Body of pancreas (tissue), 4 donors: ENCODE measurements around the gene PLCB2. TPM values are rescaled to one million over a fixed set of nuclear protein-coding genes. Genes with fewer than 3 reads are reported as not detected.
A peak's percentile ranks its signal among the peaks of the same experiment; 100 is the strongest.

Experiments used
- ATAC-seq: fragments of 150-250 bp; one replicate; pipeline ENCODE4 v1.9.1; 2016
- DNase-seq, 4 donors: peaks; one replicate each; pipeline ENCODE4 v3.0.0-alpha.2; 2019
- H3K27ac ChIP-seq, 4 donors: fragments of 200-600 bp; sonication (generic); 1 replicate in 3 of 4; 2 replicates in 1 of 4; pipeline versions ENCODE4 v1.5.1 to v1.6.1; 2016 to 2019; ENCODE audit warnings: mild to moderate bottlenecking in 1 of 4, mixed read lengths in 1 of 4, moderate library complexity in 1 of 4
- H3K27me3 ChIP-seq, 2 donors: fragments of 200-600 bp; sonication (generic); one replicate each; pipeline ENCODE4 v1.6.0; 2016; ENCODE audit warnings: mild to moderate bottlenecking in 1 of 2
- H3K36me3 ChIP-seq, 2 donors: fragments of 200-600 bp; sonication (generic); replicated peaks in 1 of 2; 2 replicates each; pipeline ENCODE4 v1.5.1; 2016; ENCODE audit warnings: low read depth in 2 of 2; ENCODE audit not compliant: insufficient read depth in 1 of 2
- H3K4me1 ChIP-seq: fragments of 200-600 bp; sonication (generic); one replicate; pipeline ENCODE4 v1.6.0; 2016
- H3K4me3 ChIP-seq, 2 donors: fragments of 200-600 bp; sonication (generic); 1 replicate in 1 of 2; 2 replicates in 1 of 2; pipeline ENCODE4 v1.5.1; 2016 to 2019
- H3K9me3 ChIP-seq, 3 donors: fragments of 200-600 bp; sonication (generic); 1 replicate in 2 of 3; 2 replicates in 1 of 3; pipeline ENCODE4 v1.5.1; 2016
- CTCF ChIP-seq, 7 experiments: fragments of 450-650 bp in 4 of 7; fragments of 200-600 bp in 3 of 7; sonication (generic) in 3 of 7; IDR thresholded peaks; one replicate each; pipeline ENCODE4 v1.5.1; 2016 to 2019; ENCODE audit warnings: antibody characterized with exemption in 7 of 7
- POLR2A ChIP-seq, 3 donors: fragments of 450-650 bp; IDR thresholded peaks; one replicate each; pipeline ENCODE4 v1.6.1; 2016; ENCODE audit warnings: antibody characterized with exemption in 3 of 3, mild to moderate bottlenecking in 2 of 3
- WGBS, 2 donors: methylation state at CpG; one replicate each; pipeline ENCODE4 v1.1.5; 2017; 5-methylcytosine and 5-hydroxymethylcytosine counted together
- intact Hi-C: fragments of 100-400 bp; cut with DNase I; formaldehyde crosslinking; loops from one replicate; pipeline ENCODE4 v1.15.1; 2023
- total RNA-seq, 2 donors: library from RNA; depleted of rRNA; stranded (reverse); fragments of >200 nt; gene quantifications; one replicate each; pipeline ENCODE4 v1.1.0, GENCODE V29; 2016

PLCB2 gene
- total RNA-seq, 2 donors from 2014 or later: 3.1 to 4.6 TPM

GRCh38 chr15:40344631-40345120, 36.9 kb upstream of the PLCB2 start:
- intact Hi-C loops: no loop called here
- Histone ChIP-seq H3K36me3 (no peaks in the 10 kb centered on the region), H3K27ac (no peak overlapping the region), H3K27me3 (no peaks in the 10 kb centered on the region), H3K4me3 (no peak overlapping the region), H3K9me3 (no peaks in the 10 kb centered on the region), H3K4me1 (peaks cover 24% of the 10 kb centered on the region)
- WGBS, 2 donors: 18 to 25% methylated on average over 11 to 15 of the region's 15 CpGs
- ATAC-seq: peak; percentile 31
- peak; percentile 66 to 73 (median 70) for DNase-seq
- TF ChIP-seq POLR2A (IDR thresholded peaks at IDR 0.05) (no peak), CTCF (IDR thresholded peaks at IDR 0.05) (peak; percentile 70 to 81 (median 75))

DNA sequence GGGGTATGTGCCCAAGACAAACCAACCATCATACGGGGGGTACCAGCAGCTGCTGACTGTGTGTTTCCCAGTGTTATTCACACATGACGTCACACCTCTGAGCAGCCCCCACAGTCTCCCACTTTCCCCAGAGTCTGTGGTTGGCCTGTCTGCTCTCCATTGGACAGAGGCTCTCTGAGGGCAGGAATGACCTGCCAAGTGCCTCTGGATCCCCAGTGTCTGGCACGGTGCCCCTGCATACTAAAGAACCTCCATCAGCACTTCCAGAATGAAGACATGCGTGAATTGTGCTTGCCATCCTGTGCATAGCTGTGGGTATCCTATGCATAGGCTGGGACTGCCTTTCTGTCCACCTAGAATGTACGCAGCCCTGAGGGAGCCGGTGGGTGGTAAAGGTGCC, 36.5 kb upstream of the PLCB2 start:
- H3K4me3 ChIP-seq: no peak overlapping the region
- peaks cover 28% of the 10 kb centered on the region for H3K4me1 ChIP-seq
- no peak overlapping the region for H3K27ac ChIP-seq

GRCh38 chr15:40343512-40343911, 35.8 kb upstream of the PLCB2 start:
- Histone ChIP-seq H3K36me3 (no peaks in the 10 kb centered on the region), H3K4me3 (no peak overlapping the region), H3K27ac (peak overlapping the region in 1 of 4 donors; percentile 39), H3K9me3 (no peaks in the 10 kb centered on the region), H3K4me1 (peaks cover 33% of the 10 kb centered on the region), H3K27me3 (no peaks in the 10 kb centered on the region)
- TF ChIP-seq POLR2A (IDR thresholded peaks at IDR 0.05): no peak
- no peak for TF ChIP-seq CTCF (IDR thresholded peaks at IDR 0.05)
- WGBS, 2 donors: 74 to 84% methylated on average over 10 of the region's 10 CpGs
- intact Hi-C loops: no loop called here
- no peak for ATAC-seq
- DNase-seq: no peak

More for the DNA sequence above, 36.5 kb upstream of the PLCB2 start:
- intact Hi-C loops: no loop called here
- no peak for ATAC-seq
- 20 to 29% methylated on average over 6 of the region's 6 CpGs for WGBS, 2 donors
- H3K36me3 ChIP-seq: no peaks in the 10 kb centered on the region
- no peaks in the 10 kb centered on the region for H3K27me3 ChIP-seq
- no peak for DNase-seq
- no peak for TF ChIP-seq CTCF (IDR thresholded peaks at IDR 0.05)
- TF ChIP-seq POLR2A (IDR thresholded peaks at IDR 0.05): no peak
- no peaks in the 10 kb centered on the region for H3K9me3 ChIP-seq

GRCh38 chr15:40342416-40343320, 34.9 kb upstream of the PLCB2 start:
- Histone ChIP-seq H3K36me3 (no peaks in the 10 kb centered on the region), H3K27me3 (no peaks in the 10 kb centered on the region), H3K4me3 (no peak overlapping the region), H3K9me3 (no peaks in the 10 kb centered on the region), H3K4me1 (peaks cover 41% of the 10 kb centered on the region), H3K27ac (peak overlapping the region in 1 of 4 donors; percentile 87)
- intact Hi-C loops: no loop called here
- DNase-seq: no peak
- ATAC-seq: no peak
- WGBS, 2 donors: 62 to 63% methylated on average over 7 of the region's 7 CpGs
- no peak for TF ChIP-seq CTCF (IDR thresholded peaks at IDR 0.05)
- TF ChIP-seq POLR2A (IDR thresholded peaks at IDR 0.05): no peak
